Suprapubic skin (tissue), 4 donors: ENCODE data around the gene NPW.

ENCODE experiments used
- CTCF ChIP-seq, 2 donors: fragments of 200-600 bp in 1 of 2; fragments of 450-650 bp in 1 of 2; sonication (generic) in 1 of 2; IDR thresholded peaks; one replicate each; pipeline ENCODE4 v1.5.1; 2016 to 2019; ENCODE audit warnings: antibody characterized with exemption in 2 of 2, mild to moderate bottlenecking in 1 of 2, moderate library complexity in 1 of 2
- POLR2A ChIP-seq, 2 donors: fragments of 450-650 bp; IDR thresholded peaks; one replicate each; pipeline ENCODE4 v1.6.1; 2017; ENCODE audit warnings: antibody characterized with exemption in 2 of 2, mild to moderate bottlenecking in 2 of 2, moderate library complexity in 2 of 2
- POLR2AphosphoS5 ChIP-seq, 3 donors: sonication (generic); formaldehyde crosslinking; IDR thresholded peaks; one replicate each; pipeline ENCODE4 v1.6.1; 2017; ENCODE audit warnings: antibody characterized with exemption in 3 of 3

DNA sequence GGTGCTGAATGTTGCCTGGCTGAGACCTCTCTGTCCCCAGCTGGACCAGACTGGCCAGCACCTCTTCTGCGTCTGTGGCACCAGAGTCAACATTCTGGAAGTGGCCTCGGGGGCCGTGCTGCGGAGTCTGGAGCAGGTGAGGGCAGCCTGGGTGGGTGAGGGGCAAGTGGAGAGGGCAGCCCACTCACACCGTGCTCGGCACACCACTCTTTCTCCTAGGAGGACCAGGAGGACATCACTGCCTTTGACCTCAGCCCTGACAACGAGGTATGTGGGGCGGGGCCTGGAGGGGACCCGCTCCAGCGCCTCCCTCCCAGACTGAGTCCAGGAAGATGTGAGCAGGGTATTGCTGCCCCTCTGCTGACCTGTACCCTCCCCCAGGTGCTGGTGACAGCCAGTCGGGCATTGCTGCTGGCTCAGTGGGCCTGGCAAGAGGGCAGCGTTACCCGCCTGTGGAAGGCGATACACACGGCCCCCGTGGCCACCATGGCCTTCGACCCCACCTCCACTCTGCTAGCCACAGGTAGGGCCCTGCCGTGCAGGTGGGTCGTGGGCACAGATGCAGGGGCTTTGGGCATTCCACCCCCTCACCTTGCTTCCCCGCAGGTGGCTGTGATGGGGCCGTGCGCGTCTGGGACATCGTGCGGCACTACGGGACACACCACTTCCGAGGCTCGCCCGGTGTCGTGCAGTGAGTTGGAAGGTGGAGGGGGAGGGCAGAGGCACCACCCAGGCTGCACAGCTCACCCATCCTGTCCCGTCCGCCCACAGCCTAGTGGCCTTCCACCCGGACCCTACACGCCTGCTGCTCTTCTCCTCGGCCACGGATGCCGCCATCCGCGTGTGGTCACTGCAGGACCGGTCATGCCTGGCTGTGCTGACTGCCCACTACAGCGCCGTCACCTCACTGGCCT lies 45.2 kb upstream of the NPW start:
- no peak for TF ChIP-seq POLR2A (IDR thresholded peaks at IDR 0.05)
- TF ChIP-seq CTCF (IDR thresholded peaks at IDR 0.05), result no peak
- TF ChIP-seq POLR2AphosphoS5 (IDR thresholded peaks at IDR 0.05), result no peak
